ENCODE measurements around the gene UBN2.
"Not testable (repeated sequence)": the region's sequence is repeated elsewhere in the genome, so short reads cannot be mapped to it uniquely, and the experiment has no call there.

UBN2 gene

GRCh38 chr7:139294951-139295575, 64.0 kb downstream of the UBN2 start:
- Histone ChIP-seq H3K9me3 (ENCODE audit: control insufficient read depth, insufficient read depth, low read length) (no peaks in the 10 kb centered on the region), H3K36me3 (ENCODE audit: insufficient read depth, low read length) (no peaks in the 10 kb centered on the region; the same call in 1 of the 2 replicates), H3K4me1 (ENCODE audit: insufficient read depth, low read length) (no peaks in the 10 kb centered on the region)

GRCh38 chr7:139297795-139298194, 66.8 kb downstream of the UBN2 start:
- H3K9me3 ChIP-seq (ENCODE audit: control insufficient read depth, insufficient read depth, low read length), result no peaks in the 10 kb centered on the region
- no peaks in the 10 kb centered on the region for H3K4me1 ChIP-seq (ENCODE audit: insufficient read depth, low read length)
- H3K9ac ChIP-seq (ENCODE audit: low read depth, low read length), result no peak overlapping the region
- peaks cover 5% of the 10 kb centered on the region for H3K36me3 ChIP-seq (ENCODE audit: insufficient read depth, low read length)

More at GRCh38 chr7:139294951-139295575, 64.0 kb downstream of the UBN2 start:
- H3K9ac ChIP-seq (ENCODE audit: low read depth, low read length), result no peak overlapping the region

- Histone ChIP-seq H3K4me1 (ENCODE audit: insufficient read depth, low read length) (no peaks in the 10 kb centered on the region), H3K9ac (ENCODE audit: low read depth, low read length) (no peak overlapping the region), H3K36me3 (ENCODE audit: insufficient read depth, low read length) (peaks cover 5% of the 10 kb centered on the region), H3K9me3 (ENCODE audit: control insufficient read depth, insufficient read depth, low read length) (no peaks in the 10 kb centered on the region)
These were observed 68.3 kb downstream of the UBN2 start for GRCh38 chr7:139299296-139299695.

- no peak overlapping the region for H3K9ac ChIP-seq (ENCODE audit: low read depth, low read length)
- no peaks in the 10 kb centered on the region for H3K9me3 ChIP-seq (ENCODE audit: control insufficient read depth, insufficient read depth, low read length)
- no peaks in the 10 kb centered on the region for H3K4me1 ChIP-seq (ENCODE audit: insufficient read depth, low read length)
- peaks cover 5% of the 10 kb centered on the region for H3K36me3 ChIP-seq (ENCODE audit: insufficient read depth, low read length)
These were observed 69.4 kb downstream of the UBN2 start for GRCh38 chr7:139300390-139300789.

GRCh38 chr7:139304517-139304916, 73.5 kb downstream of the UBN2 start:
- peaks cover 5% of the 10 kb centered on the region; the same call in 1 of the 2 replicates for H3K36me3 ChIP-seq (ENCODE audit: insufficient read depth, low read length)

GRCh38 chr7:139317939-139318505, 87.0 kb downstream of the UBN2 start:
- H3K9ac ChIP-seq (ENCODE audit: low read depth, low read length), result no peak overlapping the region
- no peaks in the 10 kb centered on the region for H3K4me1 ChIP-seq (ENCODE audit: insufficient read depth, low read length)
- H3K36me3 ChIP-seq (ENCODE audit: insufficient read depth, low read length), result no peaks in the 10 kb centered on the region
- no peaks in the 10 kb centered on the region for H3K9me3 ChIP-seq (ENCODE audit: control insufficient read depth, insufficient read depth, low read length)

More at GRCh38 chr7:139304517-139304916, 73.5 kb downstream of the UBN2 start:
- no peaks in the 10 kb centered on the region for H3K9me3 ChIP-seq (ENCODE audit: control insufficient read depth, insufficient read depth, low read length)
- no peak overlapping the region for H3K9ac ChIP-seq (ENCODE audit: low read depth, low read length)
- H3K4me1 ChIP-seq (ENCODE audit: insufficient read depth, low read length), result peaks cover 4% of the 10 kb centered on the region; the same call in 1 of the 2 replicates

- H3K4me1 ChIP-seq (ENCODE audit: insufficient read depth, low read length), result no peaks in the 10 kb centered on the region
- no peak overlapping the region for H3K9ac ChIP-seq (ENCODE audit: low read depth, low read length)
- H3K9me3 ChIP-seq (ENCODE audit: control insufficient read depth, insufficient read depth, low read length), result no peaks in the 10 kb centered on the region
- no peaks in the 10 kb centered on the region for H3K36me3 ChIP-seq (ENCODE audit: insufficient read depth, low read length)
These were observed 90.2 kb downstream of the UBN2 start for GRCh38 chr7:139321071-139321745.

GRCh38 chr7:139324709-139325108, 93.7 kb downstream of the UBN2 start:
- H3K36me3 ChIP-seq (ENCODE audit: insufficient read depth, low read length); H3K9ac ChIP-seq (ENCODE audit: low read depth, low read length); H3K4me1 ChIP-seq (ENCODE audit: insufficient read depth, low read length); H3K9me3 ChIP-seq (ENCODE audit: control insufficient read depth, insufficient read depth, low read length): not testable (repeated sequence)

GRCh38 chr7:139328375-139328774, 97.3 kb downstream of the UBN2 start:
- H3K4me1 ChIP-seq (ENCODE audit: insufficient read depth, low read length), result no peaks in the 10 kb centered on the region
- no peaks in the 10 kb centered on the region for H3K9me3 ChIP-seq (ENCODE audit: control insufficient read depth, insufficient read depth, low read length)
- H3K9ac ChIP-seq (ENCODE audit: low read depth, low read length), result no peak overlapping the region
- H3K36me3 ChIP-seq (ENCODE audit: insufficient read depth, low read length), result no peaks in the 10 kb centered on the region

GRCh38 chr7:139329119-139329518, 98.1 kb downstream of the UBN2 start:
- no peaks in the 10 kb centered on the region for H3K36me3 ChIP-seq (ENCODE audit: insufficient read depth, low read length)
- H3K9ac ChIP-seq (ENCODE audit: low read depth, low read length), result no peak overlapping the region
- no peaks in the 10 kb centered on the region for H3K4me1 ChIP-seq (ENCODE audit: insufficient read depth, low read length)
- no peaks in the 10 kb centered on the region for H3K9me3 ChIP-seq (ENCODE audit: control insufficient read depth, insufficient read depth, low read length)

- Histone ChIP-seq H3K9me3 (ENCODE audit: control insufficient read depth, insufficient read depth, low read length) (no peaks in the 10 kb centered on the region), H3K4me1 (ENCODE audit: insufficient read depth, low read length) (no peaks in the 10 kb centered on the region), H3K36me3 (ENCODE audit: insufficient read depth, low read length) (no peaks in the 10 kb centered on the region), H3K9ac (ENCODE audit: low read depth, low read length) (no peak overlapping the region)
These were observed 99.4 kb downstream of the UBN2 start for GRCh38 chr7:139330333-139331030.

- Histone ChIP-seq H3K4me1 (ENCODE audit: insufficient read depth, low read length) (no peaks in the 10 kb centered on the region), H3K9me3 (ENCODE audit: control insufficient read depth, insufficient read depth, low read length) (no peaks in the 10 kb centered on the region), H3K36me3 (ENCODE audit: insufficient read depth, low read length) (no peaks in the 10 kb centered on the region), H3K9ac (ENCODE audit: low read depth, low read length) (no peak overlapping the region)
These were observed 101.8 kb downstream of the UBN2 start for GRCh38 chr7:139332697-139333359.

GRCh38 chr7:139333443-139333842, 102.4 kb downstream of the UBN2 start:
- H3K9ac ChIP-seq (ENCODE audit: low read depth, low read length); H3K36me3 ChIP-seq (ENCODE audit: insufficient read depth, low read length): not testable (repeated sequence)

More at GRCh38 chr7:139333443-139333842, 102.4 kb downstream of the UBN2 start:
- H3K9me3 ChIP-seq (ENCODE audit: control insufficient read depth, insufficient read depth, low read length); H3K4me1 ChIP-seq (ENCODE audit: insufficient read depth, low read length): not testable (repeated sequence)

Data from ES-I3 (cell line).